Coronary artery (tissue), 2 donors: Measurements from ENCODE around the gene MAP3K4.

Source experiments
- DNase-seq: peaks from one replicate; pipeline ENCODE4 v3.0.0-alpha.2; 2017; ENCODE audit warnings: low spot score
- H3K27ac ChIP-seq, 2 donors: fragments of 200-600 bp; sonication (generic); one replicate each; pipeline ENCODE4 v1.5.1; 2016 to 2019
- H3K4me3 ChIP-seq: fragments of 200-600 bp; sonication (generic); 2 replicates; pipeline ENCODE4 v1.5.1; 2016; ENCODE audit warnings: mild to moderate bottlenecking, moderate library complexity
- CTCF ChIP-seq: fragments of 200-600 bp; sonication (generic); IDR thresholded peaks from one replicate; pipeline ENCODE4 v1.5.1; 2019; ENCODE audit warnings: antibody characterized with exemption

MAP3K4 gene

GRCh38 chr6:160986851-160987250 is 4.7 kb upstream of the MAP3K4 start:
- no peak for TF ChIP-seq CTCF
- Histone ChIP-seq H3K27ac (no peak overlapping the region), H3K4me3 (no peak overlapping the region)
- no peak for DNase-seq

DNA sequence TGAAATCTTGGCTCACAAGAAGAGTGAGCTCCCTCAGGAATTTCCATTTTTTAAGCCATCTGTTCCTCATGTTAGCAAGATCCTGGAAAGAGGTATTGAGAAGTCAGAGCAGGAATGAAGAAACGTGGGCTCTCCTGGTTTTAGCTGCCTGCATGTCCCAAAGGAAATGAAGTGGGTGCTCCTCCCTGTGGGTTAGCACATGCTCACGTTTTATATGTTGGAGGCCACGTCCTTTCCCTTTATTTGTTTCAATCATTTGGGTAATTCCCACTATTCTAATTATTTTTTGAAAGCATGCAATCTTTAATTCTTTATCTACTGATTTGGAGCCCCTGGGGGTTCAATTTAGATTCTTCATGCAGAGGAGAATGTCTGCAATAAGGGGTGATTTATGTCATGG is 4.3 kb upstream of the MAP3K4 start:
- H3K4me3 ChIP-seq = no peak overlapping the region
- no peak for TF ChIP-seq CTCF
- DNase-seq = no peak
- no peak overlapping the region for H3K27ac ChIP-seq

GRCh38 chr6:160990847-160991405 is 643 bp upstream of the MAP3K4 start:
- TF ChIP-seq CTCF = no peak
- Histone ChIP-seq H3K4me3 (peak overlapping the region; percentile 88), H3K27ac (peak overlapping the region; percentile 96 to 98)
- DNase-seq = no peak

DNA sequence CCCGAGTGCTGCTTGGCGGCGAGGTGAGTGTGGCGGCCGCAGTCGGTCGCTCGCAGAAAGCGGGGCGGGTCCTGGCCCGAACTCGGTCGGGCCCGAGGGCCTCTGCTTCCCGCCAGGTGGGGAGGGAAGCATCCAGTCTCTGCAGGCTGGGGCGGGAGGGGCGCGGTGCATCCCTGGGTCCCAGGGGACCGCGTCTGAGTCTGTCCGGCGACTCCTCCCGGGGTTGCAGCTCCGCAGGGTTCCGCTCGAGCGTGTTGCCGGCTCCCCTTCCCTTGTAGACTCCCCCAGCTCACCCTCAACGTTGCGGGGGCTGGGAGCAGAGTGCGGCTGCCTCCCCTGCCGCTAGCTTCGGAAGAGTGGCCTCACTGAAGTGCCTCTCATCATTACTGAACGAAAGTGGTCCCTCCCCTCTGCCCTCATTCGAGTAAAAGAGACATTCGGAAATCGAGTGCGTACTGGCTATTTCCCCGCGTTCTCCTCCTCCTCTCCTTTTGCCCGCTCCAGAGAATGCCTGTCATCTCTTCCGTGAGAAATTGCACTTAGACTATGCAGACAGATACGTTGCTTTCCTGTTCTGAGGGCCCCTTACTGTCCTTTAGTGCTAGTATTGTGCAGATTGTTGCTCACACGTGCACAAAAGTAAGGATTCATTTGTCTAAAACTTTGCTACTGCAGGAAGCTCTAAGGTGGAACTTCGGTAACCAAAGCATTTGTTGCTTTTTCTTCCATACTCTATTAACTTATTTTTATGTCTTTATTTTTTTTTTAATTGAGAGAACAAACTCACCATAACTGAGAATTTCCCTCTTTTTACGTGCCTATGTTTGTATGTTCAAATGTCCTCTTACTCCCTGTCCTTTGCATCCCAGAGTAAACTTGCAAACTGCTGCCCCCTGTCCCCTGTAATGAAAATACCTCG is 751 bp downstream of the MAP3K4 start:
- DNase-seq = no peak
- peak; percentile 40 for TF ChIP-seq CTCF
- Histone ChIP-seq H3K27ac (peak overlapping the region; percentile 96 to 98), H3K4me3 (peak overlapping the region; percentile 88)

DNA sequence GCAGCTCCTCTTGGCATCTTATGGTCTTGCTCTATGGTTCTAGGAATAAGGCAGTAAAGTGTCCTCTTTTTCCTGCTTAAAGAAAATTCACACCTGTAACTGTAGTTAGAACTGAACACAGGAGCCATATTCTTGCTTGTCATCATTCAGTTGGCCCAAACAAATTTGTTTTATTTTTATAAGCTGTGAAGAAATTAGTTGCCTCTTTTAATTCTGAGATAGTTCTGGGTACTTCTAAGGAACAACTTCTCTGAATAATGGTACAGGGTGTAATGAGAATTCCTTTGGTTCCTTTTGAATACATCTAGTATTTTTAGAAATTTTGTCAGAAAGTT is 1.4 kb downstream of the MAP3K4 start:
- Histone ChIP-seq H3K4me3 (peak overlapping the region; percentile 88), H3K27ac (no peak overlapping the region)
- no peak for DNase-seq
- no peak for TF ChIP-seq CTCF

GRCh38 chr6:160995271-160995670 is 3.7 kb downstream of the MAP3K4 start:
- no peak for TF ChIP-seq CTCF

DNA sequence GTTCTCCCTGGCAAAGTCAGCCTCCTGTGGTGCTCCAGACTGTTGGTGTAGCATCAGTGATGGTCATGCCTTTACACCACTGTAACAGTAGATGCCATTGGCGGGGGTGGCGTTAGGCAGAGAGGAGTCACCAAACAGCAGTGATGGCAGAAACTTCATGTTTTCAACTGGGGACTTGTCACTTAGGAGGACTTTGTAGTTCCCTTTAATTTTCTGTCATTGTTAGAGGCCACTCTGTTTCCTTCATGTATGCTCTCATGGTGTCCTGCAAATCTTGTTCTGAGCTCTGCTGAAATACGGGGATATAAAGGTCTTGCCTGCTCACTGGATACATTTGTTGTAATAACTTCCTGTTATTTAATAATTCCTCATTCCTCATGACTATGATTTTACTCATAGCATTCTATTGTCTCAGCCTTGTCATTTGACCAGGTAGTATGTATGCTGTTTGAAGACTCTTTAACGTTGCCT is 4.6 kb downstream of the MAP3K4 start:
- H3K4me3 ChIP-seq = no peak overlapping the region
- no peak for DNase-seq
- TF ChIP-seq CTCF = no peak
- no peak overlapping the region for H3K27ac ChIP-seq

More at GRCh38 chr6:160995271-160995670, 3.7 kb downstream of the MAP3K4 start:
- Histone ChIP-seq H3K27ac (no peak overlapping the region), H3K4me3 (no peak overlapping the region)
- no peak for DNase-seq
